Ascending aorta (tissue), 2 donors: ENCODE results near the gene TM4SF4. TPM values are rescaled to one million over a fixed set of nuclear protein-coding genes. Genes with fewer than 3 reads are reported as not detected.

Experiments used
- DNase-seq, 2 donors: peaks; one replicate each; pipeline ENCODE4 v3.0.0-alpha.2; 2019; ENCODE audit warnings: low spot score in 2 of 2
- H3K27ac ChIP-seq, 2 donors: fragments of 200-600 bp; sonication (generic); one replicate each; pipeline ENCODE4 v1.5.1; 2016 to 2017; ENCODE audit warnings: mild to moderate bottlenecking in 1 of 2
- H3K27me3 ChIP-seq: fragments of 200-600 bp; sonication (generic); one replicate; pipeline ENCODE4 v1.5.1; 2017
- H3K36me3 ChIP-seq, 2 donors: fragments of 200-600 bp; sonication (generic); one replicate each; pipeline ENCODE4 v1.5.1; 2016
- H3K4me1 ChIP-seq, 2 donors: fragments of 200-600 bp; sonication (generic); one replicate each; pipeline ENCODE4 v1.5.1; 2016 to 2017; ENCODE audit warnings: mild to moderate bottlenecking in 1 of 2
- H3K4me3 ChIP-seq, 2 donors: fragments of 200-600 bp; sonication (generic); one replicate each; pipeline ENCODE4 v1.5.1; 2016 to 2017; ENCODE audit warnings: mild to moderate bottlenecking in 1 of 2
- H3K9me3 ChIP-seq, 2 donors: fragments of 200-600 bp; sonication (generic); one replicate each; pipeline ENCODE4 v1.5.1; 2016
- intact Hi-C: fragments of 100-400 bp; cut with DNase I; formaldehyde crosslinking; loops from one replicate; pipeline ENCODE4 v1.15.1; 2023
- total RNA-seq: library from RNA; depleted of rRNA; stranded (reverse); fragments of >200 nt; gene quantifications from one replicate; pipeline ENCODE4 v1.1.0, GENCODE V29; 2016
- TF ChIP-seq, protein P1 (sequence below), 3 experiments: fragments of 200-600 bp in 2 of 3; fragments of 450-650 bp in 1 of 3; sonication (generic) in 2 of 3; IDR thresholded peaks; one replicate each; pipeline ENCODE4 v1.5.1; 2016 to 2019; ENCODE audit warnings: antibody characterized with exemption in 3 of 3, mild to moderate bottlenecking in 1 of 3, moderate library complexity in 1 of 3

Gene TM4SF4
- total RNA-seq, 1 donor from 2014 or later: not detected

DNA sequence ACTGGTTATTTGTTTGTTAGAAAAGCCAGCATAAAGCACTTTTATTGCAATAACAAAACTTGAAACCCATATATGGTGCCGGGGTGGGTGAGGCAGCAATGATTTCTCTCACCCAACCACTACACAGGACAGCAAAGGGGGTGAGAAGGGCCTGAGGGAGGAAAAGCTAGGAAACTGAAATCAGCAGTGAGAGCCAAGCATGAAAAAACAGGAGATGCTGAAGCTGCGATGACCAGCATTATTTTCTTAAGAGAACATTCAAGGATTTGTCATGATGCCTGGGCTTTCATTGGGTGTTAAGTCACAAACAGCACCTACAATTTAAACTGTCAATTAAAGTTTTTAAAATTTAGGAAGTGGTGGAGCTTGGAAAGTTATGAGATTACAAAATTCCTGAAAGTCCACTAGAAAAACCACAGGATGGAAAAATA, 11.9 kb upstream of the TM4SF4 start:
- H3K4me3 ChIP-seq: no peak overlapping the region
- DNase-seq: no peak
- peaks cover 0 to 41% of the 10 kb centered on the region in 2 donors for H3K4me1 ChIP-seq
- no peaks in the 10 kb centered on the region for H3K9me3 ChIP-seq
- intact Hi-C loops: no loop called here
- H3K27ac ChIP-seq: peak overlapping the region; percentile 28 to 58
- H3K27me3 ChIP-seq: no peaks in the 10 kb centered on the region
- no peaks in the 10 kb centered on the region for H3K36me3 ChIP-seq
- TF ChIP-seq, protein P1, sequence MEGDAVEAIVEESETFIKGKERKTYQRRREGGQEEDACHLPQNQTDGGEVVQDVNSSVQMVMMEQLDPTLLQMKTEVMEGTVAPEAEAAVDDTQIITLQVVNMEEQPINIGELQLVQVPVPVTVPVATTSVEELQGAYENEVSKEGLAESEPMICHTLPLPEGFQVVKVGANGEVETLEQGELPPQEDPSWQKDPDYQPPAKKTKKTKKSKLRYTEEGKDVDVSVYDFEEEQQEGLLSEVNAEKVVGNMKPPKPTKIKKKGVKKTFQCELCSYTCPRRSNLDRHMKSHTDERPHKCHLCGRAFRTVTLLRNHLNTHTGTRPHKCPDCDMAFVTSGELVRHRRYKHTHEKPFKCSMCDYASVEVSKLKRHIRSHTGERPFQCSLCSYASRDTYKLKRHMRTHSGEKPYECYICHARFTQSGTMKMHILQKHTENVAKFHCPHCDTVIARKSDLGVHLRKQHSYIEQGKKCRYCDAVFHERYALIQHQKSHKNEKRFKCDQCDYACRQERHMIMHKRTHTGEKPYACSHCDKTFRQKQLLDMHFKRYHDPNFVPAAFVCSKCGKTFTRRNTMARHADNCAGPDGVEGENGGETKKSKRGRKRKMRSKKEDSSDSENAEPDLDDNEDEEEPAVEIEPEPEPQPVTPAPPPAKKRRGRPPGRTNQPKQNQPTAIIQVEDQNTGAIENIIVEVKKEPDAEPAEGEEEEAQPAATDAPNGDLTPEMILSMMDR (IDR thresholded peaks at IDR 0.05): no peak

- H3K27me3 ChIP-seq: no peaks in the 10 kb centered on the region
- H3K4me3 ChIP-seq: no peak overlapping the region
- TF ChIP-seq, protein P1 (IDR thresholded peaks at IDR 0.05): no peak
- intact Hi-C loops: no loop called here
- no peaks in the 10 kb centered on the region for H3K36me3 ChIP-seq
- H3K9me3 ChIP-seq: no peaks in the 10 kb centered on the region
- H3K27ac ChIP-seq: no peak overlapping the region
- DNase-seq: no peak
- H3K4me1 ChIP-seq: peaks cover 0 to 43% of the 10 kb centered on the region in 2 donors
These were observed 10.6 kb upstream of the TM4SF4 start for GRCh38 chr3:149463921-149464320.

- H3K27me3 ChIP-seq: no peaks in the 10 kb centered on the region
- no peaks in the 10 kb centered on the region for H3K36me3 ChIP-seq
- peaks cover 0 to 39% of the 10 kb centered on the region in 2 donors for H3K4me1 ChIP-seq
- H3K27ac ChIP-seq: peak overlapping the region; percentile 47 to 79
- no peaks in the 10 kb centered on the region for H3K9me3 ChIP-seq
- TF ChIP-seq, protein P1 (IDR thresholded peaks at IDR 0.05): no peak
- DNase-seq: no peak
- H3K4me3 ChIP-seq: no peak overlapping the region
- intact Hi-C loops: no loop called here
These were observed 9.8 kb upstream of the TM4SF4 start for GRCh38 chr3:149464542-149465328.

DNA sequence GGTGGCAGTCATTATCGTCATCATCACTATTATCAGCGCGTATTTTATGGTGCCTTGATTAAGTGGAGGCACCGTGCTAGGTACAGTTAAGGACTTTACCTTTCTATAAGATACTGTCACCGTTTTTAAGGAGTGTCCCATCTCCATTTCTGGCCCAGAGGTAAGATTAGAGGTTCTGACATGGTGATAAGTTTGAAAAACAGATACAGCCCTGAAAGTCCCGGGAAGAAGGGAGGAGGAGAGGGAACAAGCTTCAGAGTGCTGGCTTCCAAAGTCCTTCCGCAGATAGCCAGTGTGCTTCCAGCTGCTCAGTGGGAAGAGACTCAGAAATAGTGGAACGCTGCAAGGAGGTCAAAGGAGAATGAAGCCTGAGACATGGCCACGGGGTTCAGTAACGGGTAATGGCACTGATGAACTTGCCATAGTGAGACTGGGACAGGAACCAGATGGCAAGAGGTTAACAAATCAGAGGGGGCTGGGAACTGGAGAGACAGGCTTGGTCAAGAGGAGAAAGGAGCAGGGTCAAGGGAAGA, 9.1 kb upstream of the TM4SF4 start:
- no peak for DNase-seq
- no peaks in the 10 kb centered on the region for H3K36me3 ChIP-seq
- H3K4me1 ChIP-seq: peaks cover 0 to 34% of the 10 kb centered on the region in 2 donors
- intact Hi-C loops: no loop called here
- no peaks in the 10 kb centered on the region for H3K27me3 ChIP-seq
- H3K9me3 ChIP-seq: no peaks in the 10 kb centered on the region
- peak overlapping the region; percentile 47 to 79 for H3K27ac ChIP-seq
- TF ChIP-seq, protein P1 (IDR thresholded peaks at IDR 0.05): no peak
- H3K4me3 ChIP-seq: no peak overlapping the region

GRCh38 chr3:149466192-149466591, 8.3 kb upstream of the TM4SF4 start:
- no peak overlapping the region for H3K4me3 ChIP-seq
- peaks cover 0 to 30% of the 10 kb centered on the region in 2 donors for H3K4me1 ChIP-seq
- DNase-seq: peak in 1 of 2 donors; percentile 74
- TF ChIP-seq, protein P1 (IDR thresholded peaks at IDR 0.05): no peak
- no peaks in the 10 kb centered on the region for H3K9me3 ChIP-seq
- H3K27ac ChIP-seq: peak overlapping the region; percentile 47 to 79
- H3K36me3 ChIP-seq: no peaks in the 10 kb centered on the region
- H3K27me3 ChIP-seq: no peaks in the 10 kb centered on the region
- intact Hi-C loops: no loop called here
